Left ventricle myocardium superior (tissue), 1 donor: ENCODE measurements around the gene SLC12A2. TPM values are rescaled to one million over a fixed set of nuclear protein-coding genes. Genes with fewer than 3 reads are reported as not detected.
A peak's percentile ranks its signal among the peaks of the same experiment; 100 is the strongest.

Experiments used
- ATAC-seq: fragments of 200-7000 bp; cut with Tn5 transposase; one replicate; pipeline ENCODE4 v1.9.1; 2020; ENCODE audit warnings: mild to moderate bottlenecking, moderate library complexity
- DNase-seq: peaks from one replicate; pipeline ENCODE4 v3.0.0-alpha.2; 2020
- intact Hi-C: fragments of 100-400 bp; cut with micrococcal nuclease; formaldehyde crosslinking; loops from one replicate; pipeline ENCODE4 v1.11.0; 2022
- total RNA-seq: library from RNA; stranded (reverse); fragmentation: NEBNext Ultra II Directional; extraction: Animal tissue kit (Norgen Biotek cat#: 25700); gene quantifications from one replicate; pipeline ENCODE4 v1.2.1, GENCODE V29; 2021
- donor health status: DM: no; HTN: yes; CAD: no; lungs with severe emphysema.

Gene SLC12A2
- total RNA-seq, 1 donor from 2014 or later: 11.0 TPM

DNA sequence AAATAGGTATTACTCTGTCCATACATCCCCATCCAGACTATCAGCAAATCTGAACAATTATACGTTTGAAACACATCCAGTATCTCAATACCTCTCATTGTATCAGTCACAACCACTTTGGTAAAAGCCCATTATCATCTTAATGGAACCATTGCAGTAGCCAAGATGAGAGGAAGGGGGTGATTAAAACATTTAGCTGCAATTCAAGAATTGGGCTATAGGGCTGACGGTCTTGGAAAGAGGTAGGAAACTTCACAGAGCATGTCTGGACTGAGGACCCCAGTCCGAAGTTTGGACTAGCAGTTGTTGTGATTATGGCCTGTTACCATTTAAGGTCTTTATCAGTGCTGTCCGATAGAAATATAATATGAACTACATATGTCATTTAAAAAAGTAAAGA, 8.6 kb downstream of the SLC12A2 start:
- ATAC-seq (no peak), DNase-seq (no peak)
- intact Hi-C loops: no loop called here

DNA sequence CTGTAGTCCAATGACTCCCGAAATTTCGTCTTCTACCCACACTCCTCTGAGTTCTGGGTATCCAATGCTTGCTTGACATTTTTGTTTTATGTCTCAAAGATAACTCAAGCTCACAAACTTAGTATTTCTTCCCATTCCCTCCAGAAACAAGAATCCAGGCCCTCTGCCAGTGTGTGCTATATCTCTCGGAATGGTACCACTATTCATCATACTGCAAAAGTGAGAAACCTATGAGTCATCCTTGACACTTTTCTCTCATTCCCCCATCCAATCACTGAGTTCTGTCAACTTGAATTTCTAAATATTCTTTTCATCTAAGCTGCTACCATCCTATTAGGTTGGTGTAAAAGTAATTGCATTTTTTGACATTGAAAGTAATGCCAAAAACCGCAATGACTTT, 9.8 kb downstream of the SLC12A2 start:
- DNase-seq: no peak

DNA sequence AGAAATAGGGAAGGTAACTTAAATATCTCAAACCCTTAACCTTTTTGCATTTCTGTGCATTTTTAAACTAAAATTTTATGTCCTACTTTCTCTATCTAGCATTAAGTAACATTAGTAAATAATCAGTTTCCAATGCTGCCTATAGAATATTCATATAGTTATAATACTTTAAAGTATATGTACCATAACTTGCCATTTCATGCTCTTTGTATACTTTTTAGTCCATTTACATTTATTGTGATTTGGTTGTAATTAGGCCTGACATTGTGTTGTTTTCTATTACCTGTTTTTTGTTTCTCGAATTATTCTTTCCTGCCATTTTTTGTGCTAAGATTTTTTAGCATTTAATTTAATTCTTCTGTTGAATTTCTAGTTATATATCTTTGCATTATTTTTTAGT, 13.7 kb downstream of the SLC12A2 start:
- DNase-seq (no peak), ATAC-seq (no peak)
- intact Hi-C loops: no loop called here

More for the DNA sequence above, 9.8 kb downstream of the SLC12A2 start:
- no peak for ATAC-seq
- intact Hi-C loops: no loop called here

DNA sequence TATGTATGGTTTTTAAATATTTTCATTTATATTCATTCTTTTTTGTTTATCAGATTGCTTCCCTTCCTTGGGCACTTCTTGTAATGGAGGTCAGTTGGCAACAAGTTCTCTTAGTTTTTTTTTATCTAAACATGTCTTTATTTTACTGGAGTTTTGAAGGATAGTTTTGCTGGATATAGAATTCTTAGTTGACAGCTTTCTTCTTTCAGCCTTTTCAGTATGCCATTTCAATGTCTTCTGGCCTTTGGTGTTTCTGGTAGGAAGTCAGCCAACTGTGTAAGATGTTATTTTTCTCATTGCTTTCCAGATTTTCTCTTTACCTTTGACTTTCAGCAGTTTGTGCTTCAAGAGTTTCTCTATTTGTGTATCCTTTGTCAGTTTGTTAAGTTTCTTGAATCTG, 14.2 kb downstream of the SLC12A2 start:
- intact Hi-C loops: no loop called here
- DNase-seq: no peak
- no peak for ATAC-seq

DNA sequence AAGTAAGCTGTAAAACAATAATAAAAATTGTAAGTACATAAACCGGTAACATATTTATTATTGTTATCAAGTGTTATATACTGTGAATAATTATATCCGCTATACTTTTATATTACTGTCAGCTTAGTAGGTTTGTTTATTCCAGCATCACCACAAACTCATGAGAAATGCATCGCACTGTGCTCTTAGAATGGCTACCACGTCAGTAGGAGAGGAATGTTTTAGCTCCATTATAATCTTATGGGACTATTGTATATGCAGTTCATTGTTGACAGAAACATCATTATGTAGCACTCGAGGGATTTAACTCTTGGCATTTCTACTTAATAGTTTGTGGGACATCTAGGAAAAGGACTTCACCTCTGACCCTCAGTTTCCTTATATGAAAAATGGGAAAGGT, 16.4 kb downstream of the SLC12A2 start:
- ATAC-seq: no peak
- intact Hi-C loops: no loop called here

DNA sequence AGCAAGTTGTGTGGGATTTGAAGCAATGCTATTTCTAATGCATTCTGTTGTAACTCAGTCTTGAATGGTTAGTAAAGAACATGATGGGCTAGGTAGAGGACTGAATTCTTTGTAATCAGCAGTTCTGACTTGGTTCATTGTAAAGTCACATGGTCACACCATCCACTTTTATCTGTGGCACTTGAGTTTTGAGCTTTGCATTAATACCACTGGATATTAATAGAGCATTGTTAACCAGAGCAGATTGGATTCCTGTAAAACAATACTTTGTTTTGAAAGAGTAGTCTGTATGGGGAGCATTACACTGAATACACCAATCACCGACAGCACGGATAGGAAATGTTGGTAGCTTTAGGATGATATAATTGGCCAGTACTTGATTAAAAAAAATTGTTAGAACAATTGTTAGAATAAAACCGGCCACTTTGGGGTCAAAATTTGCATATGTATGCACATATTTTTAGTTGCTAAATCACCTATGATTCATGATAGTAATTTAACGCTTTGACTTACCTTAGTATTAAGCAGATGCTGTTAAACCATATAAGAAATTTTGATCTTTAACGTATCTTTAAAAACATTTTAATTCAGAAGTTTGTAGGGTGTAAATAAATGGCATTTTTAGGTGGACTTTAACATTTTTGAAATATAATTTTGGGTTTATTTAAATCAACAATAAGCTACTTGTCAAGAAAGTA, 17.4 kb downstream of the SLC12A2 start:
- peak; percentile 94 for ATAC-seq
- no peak for DNase-seq
- intact Hi-C loops: no loop called here

More for the DNA sequence above, 16.4 kb downstream of the SLC12A2 start:
- DNase-seq: no peak

DNA sequence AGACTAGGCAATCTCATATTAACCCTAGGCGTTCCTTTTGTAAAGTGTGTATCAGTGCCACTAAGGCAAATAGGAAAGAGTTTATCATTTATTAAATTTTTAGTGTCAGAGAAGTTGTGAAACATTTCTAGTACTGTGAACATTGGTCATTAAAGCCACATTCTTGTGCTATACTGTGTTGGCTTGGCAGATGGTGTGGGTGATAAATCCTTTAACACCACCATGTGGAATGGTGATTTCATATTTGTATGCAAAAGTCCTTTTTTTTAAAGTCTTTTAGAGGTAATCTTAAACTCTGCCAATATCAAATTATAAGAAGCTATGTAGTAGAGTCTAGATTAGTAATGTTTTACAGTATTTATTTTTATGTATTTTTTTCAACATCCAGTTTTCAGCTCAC, 18.1 kb downstream of the SLC12A2 start:
- intact Hi-C loops: no loop called here
- no peak for DNase-seq
- no peak for ATAC-seq

DNA sequence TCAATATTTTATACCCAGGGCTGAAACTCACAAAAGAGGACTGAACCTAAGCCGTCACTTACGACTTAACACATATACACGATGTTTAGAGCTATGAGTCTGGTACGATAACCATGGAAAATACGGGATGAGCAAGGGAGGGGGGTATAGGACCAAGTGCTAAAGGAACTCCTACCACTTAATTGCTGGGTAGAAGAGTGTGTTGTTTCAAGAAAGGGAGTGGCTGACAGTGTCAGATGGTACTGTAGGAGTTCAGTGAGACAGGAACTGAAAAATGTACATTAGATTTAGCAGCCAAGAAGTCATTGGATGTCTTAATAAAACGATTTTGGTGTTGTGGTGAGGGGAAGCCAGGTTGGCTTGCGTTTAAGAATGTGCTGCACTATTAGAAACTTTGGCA, 21.6 kb downstream of the SLC12A2 start:
- no peak for DNase-seq
- intact Hi-C loops: no loop called here
- ATAC-seq: peak; percentile 18

DNA sequence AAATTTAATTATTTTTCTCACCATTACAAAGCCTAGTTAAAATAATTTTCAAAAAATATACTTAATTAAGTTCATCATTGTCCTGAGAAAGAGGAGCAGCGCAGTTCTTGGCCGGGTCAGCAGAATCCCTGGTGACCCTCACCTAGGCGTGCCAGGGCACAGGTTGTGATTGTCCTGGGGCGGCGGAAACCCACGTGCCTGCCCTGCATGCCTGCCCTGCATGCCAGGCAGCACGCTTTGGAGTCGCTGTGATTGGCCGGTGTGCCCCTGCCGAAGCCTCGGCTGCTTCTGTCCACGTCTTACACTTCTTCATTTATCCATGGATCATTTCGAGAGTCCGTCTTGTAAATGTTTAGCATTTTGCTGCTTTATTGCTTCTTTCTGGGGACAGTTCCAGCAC, 25.6 kb downstream of the SLC12A2 start:
- ATAC-seq (no peak), DNase-seq (peak; percentile 30)
- intact Hi-C loops: no loop called here

DNA sequence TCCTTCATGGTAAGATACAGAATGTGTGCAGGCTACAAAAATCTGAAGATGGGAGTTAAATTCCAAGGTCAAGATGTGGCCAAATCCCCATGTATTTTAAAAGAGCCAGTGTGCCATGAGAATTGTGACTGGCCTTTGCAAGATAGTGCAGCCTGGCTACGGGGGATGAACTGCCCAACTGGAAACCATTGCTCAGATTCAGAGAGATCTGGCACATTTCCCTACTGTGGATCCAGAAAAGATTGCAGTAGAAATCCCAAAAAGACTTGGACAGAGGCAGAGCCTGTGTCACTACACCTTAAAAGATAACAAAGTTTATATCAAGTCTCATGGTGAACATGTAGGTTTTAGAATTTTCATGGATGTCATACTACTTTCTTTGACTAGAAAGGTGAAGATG, 26.2 kb downstream of the SLC12A2 start:
- ATAC-seq (no peak), DNase-seq (no peak)
- intact Hi-C loops: no loop called here

DNA sequence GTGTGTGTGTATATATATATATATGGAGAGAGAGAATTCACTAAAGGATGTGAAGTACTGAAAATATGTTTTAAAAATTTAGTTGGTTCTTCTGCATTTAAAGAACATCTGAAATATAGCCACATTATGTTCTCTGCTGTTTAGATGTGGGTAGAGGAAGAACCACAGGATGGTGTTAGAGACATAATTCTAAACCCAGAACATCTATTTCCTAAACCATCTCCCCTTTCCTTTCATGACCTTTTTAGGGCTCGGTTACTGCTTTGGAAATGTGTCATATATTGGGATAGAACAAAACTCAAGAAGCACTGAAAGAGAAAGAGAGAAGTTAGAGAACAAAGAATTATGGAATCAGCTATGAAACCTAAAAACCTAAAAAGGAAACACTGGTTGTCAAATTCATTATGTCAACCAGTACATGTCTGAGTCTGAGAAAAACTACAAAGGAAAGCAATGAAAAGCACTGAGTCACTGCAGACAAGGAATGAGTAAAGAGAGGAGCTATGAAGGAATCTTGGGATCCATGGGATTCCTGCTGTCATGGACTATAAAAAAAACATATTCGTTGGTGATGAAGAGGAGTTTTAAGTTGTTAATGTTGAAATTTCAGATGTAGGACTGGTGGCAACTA, 28.4 kb downstream of the SLC12A2 start:
- intact Hi-C loops: no loop called here
- DNase-seq (no peak), ATAC-seq (no peak)

DNA sequence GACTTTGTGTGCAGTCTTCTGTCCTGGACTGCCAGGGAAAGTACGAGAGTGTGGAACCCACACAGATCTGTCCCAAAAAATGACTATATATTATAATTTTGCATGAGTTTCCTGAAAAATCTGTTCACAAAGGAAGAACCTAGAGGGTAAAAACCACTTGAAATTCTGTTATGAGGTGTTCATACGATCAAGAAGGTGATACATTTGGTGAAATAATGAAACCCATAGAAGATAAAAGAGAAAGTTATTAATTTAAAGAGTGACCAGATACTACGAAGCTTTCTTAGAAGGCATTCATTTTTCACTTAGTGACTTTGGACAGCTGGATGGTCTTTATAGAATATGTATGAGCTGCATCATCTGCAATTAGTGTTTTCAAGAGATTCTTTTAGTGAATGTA, 32.9 kb downstream of the SLC12A2 start:
- ATAC-seq (no peak), DNase-seq (no peak)
- intact Hi-C loops: no loop called here

DNA sequence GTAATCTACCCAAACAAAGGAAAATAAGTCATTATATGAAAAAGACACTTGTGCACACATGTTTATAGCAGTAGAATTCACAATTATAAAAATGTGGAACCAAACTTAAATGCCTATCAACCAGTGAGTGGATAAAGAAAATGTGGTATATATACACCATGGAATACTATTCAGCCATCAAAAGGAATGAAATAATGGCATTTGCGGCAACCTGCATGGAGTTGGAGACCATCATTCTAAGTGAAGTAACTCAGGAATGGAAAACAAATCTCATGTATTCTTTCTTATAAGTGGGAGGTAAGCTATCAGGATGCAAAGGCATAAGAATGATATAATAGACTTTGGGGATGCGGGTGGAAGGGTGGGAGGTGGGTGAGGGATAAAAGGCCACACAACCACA, 34.6 kb downstream of the SLC12A2 start:
- ATAC-seq (no peak), DNase-seq (no peak)
- intact Hi-C loops: no loop called here

DNA sequence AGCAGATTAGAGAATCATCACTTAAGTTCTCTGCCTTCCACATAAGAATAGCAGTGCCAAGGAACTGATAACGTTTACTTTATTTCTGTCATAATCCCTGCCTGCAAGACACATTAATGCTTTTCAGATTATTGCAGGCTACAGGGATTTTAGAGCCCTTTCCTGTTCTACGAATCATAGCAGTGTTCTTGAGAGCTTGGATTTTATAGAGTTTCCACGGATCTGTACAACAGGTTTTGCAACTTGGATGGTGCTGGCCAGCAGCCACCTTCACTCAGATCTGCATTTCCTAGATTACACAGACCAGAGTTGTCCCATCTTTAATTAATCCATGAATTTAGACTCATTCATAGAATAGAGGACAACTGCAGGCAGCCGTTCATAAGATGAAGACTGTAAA, 38.1 kb downstream of the SLC12A2 start:
- ATAC-seq (no peak), DNase-seq (no peak)
- intact Hi-C loops: no loop called here

DNA sequence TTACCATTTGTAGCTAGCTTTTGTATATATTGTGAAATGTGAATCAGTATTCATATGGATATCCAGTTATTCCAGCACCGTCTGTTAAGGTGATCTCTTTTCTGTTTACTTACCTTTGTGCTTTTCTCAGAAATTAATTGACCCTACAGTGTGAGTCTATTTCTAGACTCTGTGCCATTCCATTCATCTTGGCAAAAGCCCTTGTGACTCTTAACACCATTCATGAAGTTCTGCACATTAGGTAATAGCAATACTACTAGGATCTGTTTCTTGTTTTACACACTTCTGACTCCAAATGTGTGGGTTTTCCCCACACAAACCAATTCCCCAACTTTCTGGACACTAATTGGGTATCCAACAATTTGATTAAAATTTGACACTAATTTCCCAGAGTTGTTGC, 40.4 kb downstream of the SLC12A2 start:
- ATAC-seq (peak; percentile 80), DNase-seq (no peak)
- intact Hi-C loops: no loop called here

DNA sequence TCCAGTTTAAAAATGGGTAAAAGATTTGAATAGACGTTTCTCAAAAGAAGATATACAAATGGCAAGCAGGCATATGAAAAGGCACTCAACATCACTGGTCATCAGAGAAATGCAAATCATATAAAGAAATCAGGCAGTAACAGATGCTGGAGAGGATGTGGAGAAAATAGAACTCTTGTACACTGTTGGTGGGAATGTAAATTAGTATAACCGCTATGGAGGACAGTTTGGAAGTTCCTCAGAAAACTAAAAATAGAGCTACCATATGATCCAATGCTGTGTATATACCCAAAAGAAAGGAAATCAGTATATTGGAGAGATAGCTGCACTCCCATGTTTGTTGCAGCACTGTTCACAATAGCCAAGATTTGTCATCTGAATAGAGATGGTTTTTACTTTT, 42.7 kb downstream of the SLC12A2 start:
- intact Hi-C loops: no loop called here
- ATAC-seq: no peak
- no peak for DNase-seq

DNA sequence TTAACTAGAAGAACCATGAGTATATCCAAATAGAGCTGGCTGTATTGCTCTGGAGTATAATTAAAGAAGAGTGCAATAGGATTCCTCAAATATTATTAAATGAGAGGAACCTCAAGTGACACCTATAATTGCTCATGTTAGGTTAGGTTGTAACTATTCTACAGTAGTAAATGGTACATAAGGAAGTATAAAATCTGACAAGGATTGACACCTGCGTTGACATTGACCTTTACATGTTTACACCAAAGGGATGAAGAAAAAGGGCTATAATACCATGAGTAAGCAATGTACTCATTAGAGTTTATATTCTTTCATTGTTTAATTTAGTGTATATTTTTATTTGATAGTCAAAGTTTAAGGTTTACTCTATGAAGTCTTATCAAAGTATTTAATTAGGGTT, 48.9 kb downstream of the SLC12A2 start:
- ATAC-seq (no peak), DNase-seq (no peak)
- intact Hi-C loops: no loop called here

DNA sequence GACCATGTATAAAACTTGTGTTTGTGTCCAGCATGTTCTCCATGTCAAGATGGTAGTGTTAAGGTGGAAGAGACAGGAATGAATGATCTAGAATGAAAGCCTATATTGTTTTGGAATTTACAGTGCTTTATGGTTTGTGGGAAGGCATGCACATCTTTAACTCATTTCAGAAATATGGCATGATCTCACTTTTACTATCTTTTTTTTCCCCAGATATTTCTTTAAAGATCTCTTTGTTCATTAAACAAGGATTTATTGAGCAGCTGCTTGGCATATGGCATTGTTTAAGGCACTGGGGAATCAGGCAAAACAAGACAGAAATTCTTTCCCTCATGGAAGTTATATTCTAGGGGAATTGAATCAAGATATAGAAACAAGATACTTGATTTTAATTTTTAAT, 51.7 kb downstream of the SLC12A2 start:
- ATAC-seq (no peak), DNase-seq (no peak)
- intact Hi-C loops: no loop called here

DNA sequence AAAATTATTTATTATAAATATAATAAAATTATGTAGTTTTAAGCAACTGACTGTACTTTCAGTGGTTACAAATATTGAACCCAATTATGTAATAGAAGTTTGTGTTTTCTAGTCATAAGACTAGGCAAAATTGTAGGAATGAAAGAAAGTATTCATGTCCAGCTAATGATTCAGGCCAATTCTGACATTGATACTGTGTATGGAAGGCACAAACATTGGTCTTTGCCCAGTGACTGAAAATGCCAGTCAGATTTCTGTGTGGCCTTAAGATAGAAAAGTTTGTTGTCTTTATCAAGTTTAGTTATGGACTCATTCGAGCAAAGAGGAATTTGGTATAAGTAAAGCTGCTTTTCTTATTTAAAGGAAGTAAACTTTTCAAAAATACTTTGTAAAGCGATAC, 60.3 kb downstream of the SLC12A2 start:
- DNase-seq: no peak
- intact Hi-C loops: no loop called here
- ATAC-seq: no peak

DNA sequence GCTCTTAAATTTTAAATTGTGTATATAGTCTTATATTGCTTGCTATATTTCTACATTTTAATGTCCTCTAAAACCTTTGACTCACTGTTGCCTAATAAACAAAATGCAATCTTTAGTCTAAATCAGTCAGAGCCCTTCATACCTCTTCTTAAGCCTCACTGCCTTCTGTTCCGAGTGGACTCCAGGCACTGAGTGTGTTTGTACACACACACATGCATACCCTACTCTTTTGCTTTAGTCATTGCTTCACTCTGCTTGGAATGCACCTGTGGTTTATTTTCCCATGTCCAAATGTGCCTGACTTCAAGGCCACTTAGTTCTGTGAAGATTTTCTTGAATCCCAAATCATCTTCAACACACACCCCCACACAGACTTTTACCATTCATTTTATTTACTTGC, 60.9 kb downstream of the SLC12A2 start:
- intact Hi-C loops: no loop called here
- no peak for ATAC-seq
- no peak for DNase-seq

DNA sequence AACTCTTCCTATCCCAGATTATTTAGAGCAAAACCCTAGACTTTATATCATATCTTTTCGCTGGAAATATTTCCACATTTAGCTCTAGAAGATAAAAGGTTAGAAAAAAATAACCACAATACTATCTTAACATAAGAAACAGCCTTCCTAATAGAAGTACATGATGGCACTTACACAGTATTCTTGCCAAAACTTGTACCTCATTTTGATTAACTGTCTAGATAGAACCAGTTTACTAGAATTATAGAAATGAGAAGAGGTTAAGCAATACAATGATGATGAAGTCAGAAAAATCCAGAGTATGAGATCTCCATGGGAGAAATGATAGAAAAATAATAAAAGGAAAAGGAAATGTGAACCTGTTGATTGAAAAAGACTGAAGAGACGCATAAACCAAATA, 63.1 kb downstream of the SLC12A2 start:
- intact Hi-C loops: no loop called here
- DNase-seq (no peak), ATAC-seq (no peak)
